Tibial artery (tissue), 4 donors: ENCODE data around the gene CTNNA3.

Experiments
- DNase-seq, 2 donors: peaks; one replicate each; pipeline ENCODE4 v3.0.0-alpha.2; 2019
- H3K27ac ChIP-seq, 2 donors: fragments of 200-600 bp; sonication (generic) in 1 of 2; 1 replicate in 1 of 2; 2 replicates in 1 of 2; pipeline ENCODE4 v1.5.1; 2018 to 2019; ENCODE audit warnings: mild to moderate bottlenecking in 1 of 2
- H3K27me3 ChIP-seq, 2 donors: fragments of 200-600 bp; sonication (generic) in 1 of 2; one replicate each; pipeline versions ENCODE4 v1.5.1 to v1.6.0; 2016 to 2019
- H3K36me3 ChIP-seq, 3 donors: fragments of 200-600 bp; sonication (generic) in 2 of 3; one replicate each; pipeline ENCODE4 v1.5.1; 2016 to 2019; ENCODE audit warnings: mild to moderate bottlenecking in 2 of 3
- H3K4me1 ChIP-seq, 4 donors: fragments of 200-600 bp; sonication (generic) in 2 of 4; 1 replicate in 3 of 4; 2 replicates in 1 of 4; pipeline ENCODE4 v1.5.1; 2016 to 2019
- H3K4me3 ChIP-seq, 2 donors: fragments of 200-600 bp; sonication (generic) in 1 of 2; 1 replicate in 1 of 2; 2 replicates in 1 of 2; pipeline ENCODE4 v1.5.1; 2018 to 2019; ENCODE audit warnings: mild to moderate bottlenecking in 2 of 2
- H3K9me3 ChIP-seq, 3 donors: fragments of 200-600 bp; sonication (generic) in 1 of 3; one replicate each; pipeline ENCODE4 v1.5.1; 2016 to 2019
- CTCF ChIP-seq, 2 experiments: fragments of 200-600 bp in 1 of 2; fragments of 450-650 bp in 1 of 2; IDR thresholded peaks; one replicate each; pipeline ENCODE4 v1.5.1; 2017 to 2019; ENCODE audit warnings: antibody characterized with exemption in 2 of 2, mild to moderate bottlenecking in 1 of 2, moderate library complexity in 1 of 2
- intact Hi-C: fragments of 100-400 bp; cut with DNase I; formaldehyde crosslinking; loops from one replicate; pipeline ENCODE4 v1.15.0; 2023; ENCODE audit warnings: low total_unique reads

CTNNA3 gene

DNA sequence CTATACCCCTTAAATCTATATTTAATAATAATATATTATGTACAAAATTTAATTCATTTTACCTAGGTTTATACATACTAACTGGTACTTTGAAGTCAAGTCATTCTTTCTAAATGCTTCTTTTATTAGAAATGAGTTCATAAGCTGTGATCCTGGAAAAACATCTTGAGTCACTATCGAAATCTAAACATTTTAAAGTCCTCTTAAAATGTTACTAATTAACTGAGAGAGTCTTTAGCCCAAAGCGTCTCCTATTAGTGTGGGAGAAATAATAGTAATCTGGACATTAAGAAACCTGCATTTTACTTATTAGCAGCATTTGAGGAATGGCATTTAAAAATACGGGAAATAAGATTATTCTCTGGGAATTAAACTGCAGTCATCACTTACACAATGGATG lies 142.7 kb downstream of the CTNNA3 start:
- Histone ChIP-seq H3K27me3 (no peaks in the 10 kb centered on the region), H3K4me3 (no peak overlapping the region), H3K36me3 (no peaks in the 10 kb centered on the region), H3K9me3 (no peaks in the 10 kb centered on the region), H3K27ac (no peak overlapping the region), H3K4me1 (no peaks in the 10 kb centered on the region)
- no peak for TF ChIP-seq CTCF (IDR thresholded peaks at IDR 0.05)
- DNase-seq, result no peak
- intact Hi-C loops, result no loop called here

GRCh38 chr10:67550838-67551402 lies 145.1 kb downstream of the CTNNA3 start:
- DNase-seq, result no peak
- TF ChIP-seq CTCF (IDR thresholded peaks at IDR 0.05), result no peak

DNA sequence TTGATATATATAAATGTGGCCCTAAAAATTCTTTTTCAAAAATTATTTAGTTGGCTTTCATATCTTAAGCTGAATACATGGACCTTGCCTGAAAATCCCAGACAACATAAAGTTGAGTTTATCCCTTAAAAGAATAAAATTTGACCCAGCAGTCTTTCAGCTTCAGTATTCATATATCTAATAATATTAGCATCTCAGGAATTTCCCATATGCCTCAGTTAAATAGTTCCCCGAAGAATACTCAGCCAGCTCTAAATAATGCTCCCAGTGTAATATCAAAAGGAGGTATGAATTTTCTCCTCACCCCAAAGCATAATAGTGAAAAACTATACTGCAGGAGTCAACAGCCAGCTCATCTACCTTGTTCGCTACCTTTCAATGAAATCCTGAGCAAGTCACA lies 145.9 kb downstream of the CTNNA3 start:
- H3K27me3 ChIP-seq, result no peaks in the 10 kb centered on the region
- intact Hi-C loops, result no loop called here
- no peak overlapping the region for H3K27ac ChIP-seq
- no peaks in the 10 kb centered on the region for H3K9me3 ChIP-seq
- H3K4me1 ChIP-seq, result no peaks in the 10 kb centered on the region
- H3K4me3 ChIP-seq, result no peak overlapping the region
- no peak for DNase-seq
- TF ChIP-seq CTCF (IDR thresholded peaks at IDR 0.05), result no peak
- H3K36me3 ChIP-seq, result no peaks in the 10 kb centered on the region

More at GRCh38 chr10:67550838-67551402, 145.1 kb downstream of the CTNNA3 start:
- Histone ChIP-seq H3K4me1 (no peaks in the 10 kb centered on the region), H3K4me3 (no peak overlapping the region), H3K27me3 (no peaks in the 10 kb centered on the region), H3K36me3 (no peaks in the 10 kb centered on the region), H3K27ac (no peak overlapping the region), H3K9me3 (no peaks in the 10 kb centered on the region)
- intact Hi-C loops, result no loop called here

GRCh38 chr10:67549390-67549789 lies 146.6 kb downstream of the CTNNA3 start:
- Histone ChIP-seq H3K9me3 (no peaks in the 10 kb centered on the region), H3K27ac (no peak overlapping the region), H3K36me3 (no peaks in the 10 kb centered on the region), H3K27me3 (no peaks in the 10 kb centered on the region), H3K4me3 (no peak overlapping the region), H3K4me1 (no peaks in the 10 kb centered on the region)
- DNase-seq, result no peak
- no peak for TF ChIP-seq CTCF (IDR thresholded peaks at IDR 0.05)
- intact Hi-C loops, result no loop called here

DNA sequence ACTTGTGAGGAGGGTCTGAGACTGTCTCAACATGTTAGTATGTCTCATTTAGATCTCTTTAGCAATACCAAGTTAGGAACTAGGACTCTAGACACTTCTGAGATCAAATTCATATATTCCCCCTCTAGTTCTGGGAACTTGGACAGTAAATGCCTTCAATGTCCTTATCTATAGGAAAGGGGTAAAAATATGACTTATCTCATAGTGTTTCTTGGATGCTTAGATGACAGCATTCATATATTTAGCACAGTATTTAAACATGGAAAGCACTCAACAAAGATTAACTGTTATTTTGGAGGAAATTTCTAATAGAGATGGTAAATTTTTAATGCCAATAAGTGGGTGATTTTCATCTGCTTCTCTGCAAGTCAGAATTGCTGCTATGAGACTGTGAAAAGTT lies 154.6 kb downstream of the CTNNA3 start:
- intact Hi-C loops, result no loop called here
- no peaks in the 10 kb centered on the region for H3K4me1 ChIP-seq
- H3K27ac ChIP-seq, result no peak overlapping the region
- no peak overlapping the region for H3K4me3 ChIP-seq
- no peaks in the 10 kb centered on the region for H3K36me3 ChIP-seq
- no peaks in the 10 kb centered on the region for H3K9me3 ChIP-seq
- DNase-seq, result no peak
- no peaks in the 10 kb centered on the region for H3K27me3 ChIP-seq
- no peak for TF ChIP-seq CTCF (IDR thresholded peaks at IDR 0.05)

DNA sequence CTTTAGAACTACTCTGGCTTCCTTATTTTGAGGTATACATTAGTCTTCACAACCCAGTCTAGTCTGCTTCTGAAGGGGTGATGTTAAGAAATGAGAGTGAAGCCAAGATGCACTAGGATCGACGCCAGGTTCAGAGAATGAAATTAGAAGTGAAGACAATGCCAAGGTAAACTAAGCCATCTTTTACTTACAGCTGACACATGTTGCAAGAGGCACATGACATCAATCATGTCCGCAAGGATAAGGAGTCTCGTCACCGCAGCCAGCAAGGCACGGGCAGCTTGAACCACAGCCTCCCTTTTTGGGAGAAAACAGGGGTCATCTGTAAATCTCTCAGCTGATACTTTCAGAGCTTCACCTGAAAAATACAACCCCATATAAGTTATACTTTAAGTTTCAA lies 156.7 kb downstream of the CTNNA3 start:
- no peaks in the 10 kb centered on the region for H3K9me3 ChIP-seq
- intact Hi-C loops, result no loop called here
- H3K36me3 ChIP-seq, result no peaks in the 10 kb centered on the region
- DNase-seq, result no peak
- H3K4me1 ChIP-seq, result no peaks in the 10 kb centered on the region
- no peak overlapping the region for H3K4me3 ChIP-seq
- TF ChIP-seq CTCF (IDR thresholded peaks at IDR 0.05), result no peak
- H3K27me3 ChIP-seq, result no peaks in the 10 kb centered on the region
- H3K27ac ChIP-seq, result no peak overlapping the region
